GM18909 (cell line): ENCODE results near the gene NR1H2.

Experiments used
- ATAC-seq: cut with Tn5 transposase; IDR thresholded peaks from one replicate; pipeline ENCODE4 v1.9.1; 2021; ENCODE audit warnings: mild to moderate bottlenecking; ENCODE audit not compliant: unreplicated experiment, poor library complexity

The NR1H2 gene

GRCh38 chr19:50398675-50399367, 22.6 kb downstream of the NR1H2 start:
- ATAC-seq, result no peak

- ATAC-seq, result no peak
Observed at GRCh38 chr19:50399368-50399745, 23.1 kb downstream of the NR1H2 start.

GRCh38 chr19:50401605-50402450, 25.6 kb downstream of the NR1H2 start:
- ATAC-seq, result no peak

- ATAC-seq, result no peak
Observed at GRCh38 chr19:50402544-50403301, 26.5 kb downstream of the NR1H2 start.

- no peak for ATAC-seq
Observed at GRCh38 chr19:50406156-50406820, 30.0 kb downstream of the NR1H2 start.

GRCh38 chr19:50406829-50407228, 30.6 kb downstream of the NR1H2 start:
- ATAC-seq, result no peak

- ATAC-seq, result no peak
Observed at GRCh38 chr19:50409347-50409746, 33.1 kb downstream of the NR1H2 start.

GRCh38 chr19:50410109-50410508, 33.9 kb downstream of the NR1H2 start:
- ATAC-seq, result no peak

GRCh38 chr19:50412419-50412818, 36.2 kb downstream of the NR1H2 start:
- ATAC-seq, result no peak

- ATAC-seq, result no peak
Observed at GRCh38 chr19:50413096-50413495, 36.8 kb downstream of the NR1H2 start.

- ATAC-seq, result no peak
Observed at GRCh38 chr19:50413531-50413930, 37.3 kb downstream of the NR1H2 start.

GRCh38 chr19:50414864-50415660, 38.8 kb downstream of the NR1H2 start:
- ATAC-seq, result peak; percentile 7

- ATAC-seq, result peak; percentile 53
Observed at GRCh38 chr19:50415661-50416033, 39.4 kb downstream of the NR1H2 start.

GRCh38 chr19:50416034-50416977, 40.0 kb downstream of the NR1H2 start:
- ATAC-seq, result no peak

- no peak for ATAC-seq
Observed at GRCh38 chr19:50417111-50418081, 41.1 kb downstream of the NR1H2 start.

GRCh38 chr19:50418176-50419021, 42.1 kb downstream of the NR1H2 start, which contains the start of gene SPIB:
Gene SPIB (plus strand): TSS chr19:50418938. CDS start chr19:50418963, 25 bp downstream.
- ATAC-seq, result no peak
